OCI-LY1 (cell line): ENCODE results near the gene RBMS1.

ENCODE experiments used
- H2AFZ ChIP-seq: fragments of 200-600 bp; sonication (generic), shearing (Covaris generic); 2 replicates; pipeline ENCODE4 v1.6.0; 2014; ENCODE audit warnings: antibody characterized with exemption, mild to moderate bottlenecking, low read length
- H3F3A ChIP-seq: fragments of 200-600 bp; sonication (generic), shearing (Covaris generic); 2 replicates; pipeline ENCODE4 v1.6.0; 2014; ENCODE audit warnings: mild to moderate bottlenecking, antibody characterized with exemption, low read length, moderate library complexity; ENCODE audit not compliant: insufficient read depth
- H3K27ac ChIP-seq: fragments of 200-600 bp; sonication (generic); 2 replicates; pipeline ENCODE4 v1.5.1; 2014; ENCODE audit warnings: low read length, mixed run types, mild to moderate bottlenecking, low read depth; ENCODE audit not compliant: poor library complexity, severe bottlenecking
- H3K27me3 ChIP-seq: fragments of 200-600 bp; sonication (generic); 2 replicates; pipeline ENCODE4 v1.6.0; 2014; ENCODE audit warnings: antibody characterized with exemption, mild to moderate bottlenecking, low read length, moderate library complexity; ENCODE audit not compliant: insufficient read depth
- H3K36me3 ChIP-seq: fragments of 200-600 bp; sonication (generic); 2 replicates; pipeline ENCODE4 v1.6.1; 2014; ENCODE audit warnings: mild to moderate bottlenecking, antibody characterized with exemption, low read length, moderate library complexity, mixed read lengths; ENCODE audit not compliant: insufficient read depth
- H3K4me1 ChIP-seq: fragments of 200-600 bp; sonication (generic); 2 replicates; pipeline ENCODE4 v1.5.1; 2014; ENCODE audit warnings: mild to moderate bottlenecking, low read length, moderate library complexity; ENCODE audit not compliant: insufficient read depth, severe bottlenecking
- H3K4me2 ChIP-seq: fragments of 200-600 bp; sonication (generic), shearing (Covaris generic); 2 replicates; pipeline ENCODE4 v1.6.1; 2014; ENCODE audit warnings: low read length
- H3K4me3 ChIP-seq: fragments of 200-600 bp; sonication (generic); 2 replicates; pipeline ENCODE4 v1.5.1; 2014; ENCODE audit warnings: low read length, low read depth, mild to moderate bottlenecking, mixed read lengths; ENCODE audit not compliant: poor library complexity, severe bottlenecking
- H3K79me2 ChIP-seq: fragments of 200-600 bp; shearing (Covaris generic); 2 replicates; pipeline ENCODE4 v1.6.1; 2016; ENCODE audit warnings: mixed run types, low read length, mixed read lengths; ENCODE audit not compliant: insufficient read depth
- H3K9ac ChIP-seq: fragments of 200-600 bp; sonication (generic), shearing (Covaris generic); 2 replicates; pipeline ENCODE4 v1.6.1; 2014; ENCODE audit warnings: mild to moderate bottlenecking, low read length, mixed read lengths
- H3K9me2 ChIP-seq: fragments of 200-600 bp; sonication (generic), shearing (Covaris generic); 2 replicates; pipeline ENCODE4 v1.6.1; 2014; ENCODE audit warnings: low read depth, mild to moderate bottlenecking, low read length, mixed read lengths
- H3K9me3 ChIP-seq: fragments of 200-600 bp; shearing (Covaris generic); 2 replicates; pipeline ENCODE4 v1.6.1; 2014; ENCODE audit warnings: low read length, mixed read lengths
- H4K20me1 ChIP-seq: fragments of 200-600 bp; sonication (generic), shearing (Covaris generic); 2 replicates; pipeline ENCODE4 v1.6.0; 2016; ENCODE audit warnings: mild to moderate bottlenecking, low read length; ENCODE audit not compliant: insufficient read depth
- EZH2 ChIP-seq: fragments of 200-600 bp; sonication (generic), shearing (Covaris generic); IDR thresholded peaks from 2 replicates; pipeline ENCODE4 v1.8.0; 2017; ENCODE audit warnings: borderline replicate concordance, mixed run types, mild to moderate bottlenecking, antibody characterized with exemption, low read length, moderate library complexity, mixed read lengths
- TF ChIP-seq, protein P1 (sequence below): fragments of 200-600 bp; sonication (generic), shearing (Covaris generic); IDR thresholded peaks from 2 replicates; pipeline ENCODE4 v1.5.1; 2017; ENCODE audit warnings: mild to moderate bottlenecking, antibody characterized with exemption, low read length, moderate library complexity, mixed read lengths

Gene RBMS1

DNA sequence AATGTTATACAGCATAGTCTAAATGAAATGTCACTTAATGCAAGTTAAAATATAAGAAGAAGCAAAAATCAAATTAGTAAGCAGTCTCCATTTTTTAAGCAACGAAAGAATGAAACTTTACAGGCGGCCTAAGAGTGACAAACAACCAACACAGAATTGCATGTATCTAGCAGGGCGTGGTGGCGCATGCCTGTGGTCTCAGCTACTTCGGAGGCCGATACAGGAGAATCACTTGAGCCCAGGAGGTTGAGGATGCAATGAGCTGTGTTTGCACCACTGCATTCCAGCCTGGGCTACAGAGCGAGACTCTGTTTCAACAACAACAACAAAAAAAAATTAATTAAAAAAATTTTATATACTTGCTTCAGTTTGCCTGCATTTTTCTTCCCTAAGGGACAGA, 16.6 kb downstream of the RBMS1 start:
- Histone ChIP-seq H3K79me2 (no peaks in the 10 kb centered on the region), H3K9me3 (no peaks in the 10 kb centered on the region), H3K27me3 (no peaks in the 10 kb centered on the region), H3K4me2 (no peak overlapping the region), H4K20me1 (no peaks in the 10 kb centered on the region), H3K4me1 (no peaks in the 10 kb centered on the region), H2AFZ (no peak overlapping the region), H3K4me3 (no peak overlapping the region), H3K27ac (no peak overlapping the region), H3K36me3 (no peaks in the 10 kb centered on the region), H3F3A (no peaks in the 10 kb centered on the region), H3K9me2 (no peaks in the 10 kb centered on the region), H3K9ac (no peak overlapping the region)
- TF ChIP-seq, protein P1, sequence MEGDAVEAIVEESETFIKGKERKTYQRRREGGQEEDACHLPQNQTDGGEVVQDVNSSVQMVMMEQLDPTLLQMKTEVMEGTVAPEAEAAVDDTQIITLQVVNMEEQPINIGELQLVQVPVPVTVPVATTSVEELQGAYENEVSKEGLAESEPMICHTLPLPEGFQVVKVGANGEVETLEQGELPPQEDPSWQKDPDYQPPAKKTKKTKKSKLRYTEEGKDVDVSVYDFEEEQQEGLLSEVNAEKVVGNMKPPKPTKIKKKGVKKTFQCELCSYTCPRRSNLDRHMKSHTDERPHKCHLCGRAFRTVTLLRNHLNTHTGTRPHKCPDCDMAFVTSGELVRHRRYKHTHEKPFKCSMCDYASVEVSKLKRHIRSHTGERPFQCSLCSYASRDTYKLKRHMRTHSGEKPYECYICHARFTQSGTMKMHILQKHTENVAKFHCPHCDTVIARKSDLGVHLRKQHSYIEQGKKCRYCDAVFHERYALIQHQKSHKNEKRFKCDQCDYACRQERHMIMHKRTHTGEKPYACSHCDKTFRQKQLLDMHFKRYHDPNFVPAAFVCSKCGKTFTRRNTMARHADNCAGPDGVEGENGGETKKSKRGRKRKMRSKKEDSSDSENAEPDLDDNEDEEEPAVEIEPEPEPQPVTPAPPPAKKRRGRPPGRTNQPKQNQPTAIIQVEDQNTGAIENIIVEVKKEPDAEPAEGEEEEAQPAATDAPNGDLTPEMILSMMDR, result no peak
- TF ChIP-seq EZH2, result no peak

DNA sequence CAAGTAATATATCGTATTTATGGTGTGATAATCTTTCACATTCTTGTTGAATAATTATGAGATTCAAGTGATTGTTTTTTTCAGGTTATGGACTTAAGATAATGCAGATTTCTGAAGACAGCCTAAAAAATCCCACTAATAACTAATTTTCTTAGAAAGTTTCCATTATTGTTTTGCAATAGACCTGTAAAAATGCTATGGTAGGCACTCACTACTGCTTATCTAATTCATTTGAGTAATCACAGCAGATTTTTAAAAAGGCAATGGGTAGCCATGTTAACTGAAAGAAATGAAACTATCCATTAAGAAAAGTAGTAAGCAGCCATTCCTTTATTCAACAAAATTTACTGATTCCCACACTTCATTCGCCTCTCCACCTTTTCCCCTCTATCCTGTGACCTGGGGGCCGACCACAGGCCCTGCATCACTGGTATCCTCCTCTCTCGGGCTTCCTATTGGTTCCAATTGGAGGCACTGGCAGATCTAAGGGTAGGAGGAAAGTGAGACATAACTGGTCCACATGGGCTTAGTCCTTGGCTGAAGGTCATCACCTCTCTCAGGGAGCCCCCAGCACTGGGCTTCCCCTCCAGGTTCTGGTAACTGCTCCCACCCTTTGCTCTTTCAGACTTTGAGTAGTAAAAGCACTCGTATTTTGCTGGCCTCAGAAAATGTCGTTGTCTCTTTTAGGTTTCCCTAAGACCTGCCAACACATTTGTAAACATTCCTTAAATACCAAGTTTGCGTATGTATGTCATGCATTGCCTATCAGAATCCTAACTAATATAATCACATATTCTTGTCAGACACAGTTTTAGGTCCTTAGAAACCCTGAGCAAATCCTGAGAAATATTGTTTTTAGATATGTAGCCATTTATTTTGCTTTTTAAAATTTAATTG, 18.5 kb downstream of the RBMS1 start:
- H3K4me3 ChIP-seq, result no peak overlapping the region
- no peaks in the 10 kb centered on the region for H3K27me3 ChIP-seq
- no peak overlapping the region for H3K4me2 ChIP-seq
- H4K20me1 ChIP-seq, result no peaks in the 10 kb centered on the region
- no peaks in the 10 kb centered on the region for H3K9me3 ChIP-seq
- no peak overlapping the region for H2AFZ ChIP-seq
- no peaks in the 10 kb centered on the region for H3F3A ChIP-seq
- no peak overlapping the region for H3K27ac ChIP-seq
- no peaks in the 10 kb centered on the region for H3K9me2 ChIP-seq
- no peaks in the 10 kb centered on the region for H3K79me2 ChIP-seq
- no peaks in the 10 kb centered on the region for H3K36me3 ChIP-seq
- TF ChIP-seq, protein P1, result no peak
- TF ChIP-seq EZH2, result no peak
- H3K9ac ChIP-seq, result no peak overlapping the region
- H3K4me1 ChIP-seq, result no peaks in the 10 kb centered on the region

DNA sequence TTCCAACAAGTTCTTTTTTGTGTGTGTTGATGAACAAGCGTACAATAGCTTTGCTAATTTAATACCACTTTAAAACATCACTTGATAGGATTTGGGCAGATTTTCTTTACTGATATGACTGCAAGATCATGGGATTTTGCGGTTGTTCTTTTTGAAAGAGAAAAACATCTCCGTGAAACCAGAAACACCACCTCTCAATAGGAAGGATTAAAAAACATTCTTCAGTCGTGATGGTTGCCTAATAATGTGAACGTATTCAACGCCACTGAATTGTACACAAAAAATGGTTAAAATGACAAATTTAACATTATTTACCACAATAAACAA, 19.3 kb downstream of the RBMS1 start:
- Histone ChIP-seq H3K9me2 (no peaks in the 10 kb centered on the region), H3K27ac (no peak overlapping the region), H3K9me3 (no peaks in the 10 kb centered on the region), H3K9ac (no peak overlapping the region), H3K4me3 (no peak overlapping the region), H3K36me3 (no peaks in the 10 kb centered on the region), H3K79me2 (no peaks in the 10 kb centered on the region), H3K4me1 (no peaks in the 10 kb centered on the region), H4K20me1 (no peaks in the 10 kb centered on the region), H3K27me3 (no peaks in the 10 kb centered on the region), H2AFZ (no peak overlapping the region), H3F3A (no peaks in the 10 kb centered on the region), H3K4me2 (no peak overlapping the region)
- TF ChIP-seq EZH2, result no peak
